GM19193 (cell line): ENCODE results near the gene C14orf93.

ENCODE experiments used
- POLR2A ChIP-seq: IDR thresholded peaks from 4 replicates; pipeline ENCODE4 v1.6.1; 2011; ENCODE audit not compliant: insufficient read depth, insufficient read length; ENCODE audit errors: extremely low read depth

C14orf93 gene

GRCh38 chr14:23051141-23052057, 41.5 kb upstream of the C14orf93 start:
- TF ChIP-seq POLR2A: no peak

GRCh38 chr14:23049011-23049410, 39.1 kb upstream of the C14orf93 start:
- TF ChIP-seq POLR2A: no peak

- TF ChIP-seq POLR2A: no peak
These were observed 38.1 kb upstream of the C14orf93 start for GRCh38 chr14:23047751-23048693.

GRCh38 chr14:23047034-23047634, 37.2 kb upstream of the C14orf93 start:
- no peak for TF ChIP-seq POLR2A

GRCh38 chr14:23045419-23046357, 35.7 kb upstream of the C14orf93 start:
- no peak for TF ChIP-seq POLR2A

- no peak for TF ChIP-seq POLR2A
These were observed 34.9 kb upstream of the C14orf93 start for GRCh38 chr14:23044840-23045239.

GRCh38 chr14:23043754-23044153, 33.8 kb upstream of the C14orf93 start:
- no peak for TF ChIP-seq POLR2A

GRCh38 chr14:23043145-23043544, 33.2 kb upstream of the C14orf93 start:
- TF ChIP-seq POLR2A: no peak

- TF ChIP-seq POLR2A: no peak
These were observed 32.4 kb upstream of the C14orf93 start, which contains the start of gene PSMB11 for GRCh38 chr14:23042162-23042965. PSMB11 (plus strand) TSS chr14:23042212; CDS start chr14:23042226, 14 bp downstream.

- no peak for TF ChIP-seq POLR2A
These were observed 31.8 kb upstream of the C14orf93 start for GRCh38 chr14:23041729-23042128.

GRCh38 chr14:23040100-23040499, 30.2 kb upstream of the C14orf93 start:
- no peak for TF ChIP-seq POLR2A

GRCh38 chr14:23035303-23036144, 25.6 kb upstream of the C14orf93 start:
- TF ChIP-seq POLR2A: no peak
